ENCODE measurements around the gene CREB3L2.
"Not testable (repeated sequence)": the region's sequence is repeated elsewhere in the genome, so short reads cannot be mapped to it uniquely, and the experiment has no call there.

CREB3L2 gene, protein sequence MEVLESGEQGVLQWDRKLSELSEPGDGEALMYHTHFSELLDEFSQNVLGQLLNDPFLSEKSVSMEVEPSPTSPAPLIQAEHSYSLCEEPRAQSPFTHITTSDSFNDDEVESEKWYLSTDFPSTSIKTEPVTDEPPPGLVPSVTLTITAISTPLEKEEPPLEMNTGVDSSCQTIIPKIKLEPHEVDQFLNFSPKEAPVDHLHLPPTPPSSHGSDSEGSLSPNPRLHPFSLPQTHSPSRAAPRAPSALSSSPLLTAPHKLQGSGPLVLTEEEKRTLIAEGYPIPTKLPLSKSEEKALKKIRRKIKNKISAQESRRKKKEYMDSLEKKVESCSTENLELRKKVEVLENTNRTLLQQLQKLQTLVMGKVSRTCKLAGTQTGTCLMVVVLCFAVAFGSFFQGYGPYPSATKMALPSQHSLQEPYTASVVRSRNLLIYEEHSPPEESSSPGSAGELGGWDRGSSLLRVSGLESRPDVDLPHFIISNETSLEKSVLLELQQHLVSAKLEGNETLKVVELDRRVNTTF

DNA sequence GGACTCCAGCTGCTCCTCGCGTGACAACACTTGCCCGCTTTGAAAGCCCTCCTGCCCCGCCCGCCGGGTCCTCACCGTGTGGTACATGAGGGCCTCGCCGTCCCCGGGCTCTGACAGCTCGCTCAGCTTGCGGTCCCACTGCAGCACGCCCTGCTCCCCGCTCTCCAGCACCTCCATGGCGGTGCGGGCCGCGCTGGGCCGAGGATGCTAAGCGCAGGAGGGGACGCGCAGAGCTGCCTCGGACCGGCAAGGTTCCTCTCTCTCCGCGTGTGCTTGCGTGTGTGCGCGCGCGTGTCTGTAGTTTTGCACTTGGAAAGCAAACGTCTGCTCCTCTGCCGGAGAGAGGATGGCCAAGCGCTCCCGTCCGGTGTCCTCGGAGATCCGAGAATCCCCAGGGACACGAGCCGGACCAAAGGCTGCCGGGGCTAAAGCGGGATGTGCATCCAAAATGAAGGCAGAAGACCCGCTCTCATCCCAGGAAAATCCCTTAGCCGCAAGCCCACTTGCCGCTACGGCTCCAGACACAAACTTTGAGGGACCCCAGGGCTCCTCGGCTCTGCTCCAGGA, at the start of gene CREB3L2:
Gene CREB3L2, minus strand, starts transcription at position 558 of the 567 bp plus-strand sequence. Its CDS starts 381 bp downstream, at position 177.
- DNase-seq (ENCODE audit: low read depth), result peak; percentile 47

DNA sequence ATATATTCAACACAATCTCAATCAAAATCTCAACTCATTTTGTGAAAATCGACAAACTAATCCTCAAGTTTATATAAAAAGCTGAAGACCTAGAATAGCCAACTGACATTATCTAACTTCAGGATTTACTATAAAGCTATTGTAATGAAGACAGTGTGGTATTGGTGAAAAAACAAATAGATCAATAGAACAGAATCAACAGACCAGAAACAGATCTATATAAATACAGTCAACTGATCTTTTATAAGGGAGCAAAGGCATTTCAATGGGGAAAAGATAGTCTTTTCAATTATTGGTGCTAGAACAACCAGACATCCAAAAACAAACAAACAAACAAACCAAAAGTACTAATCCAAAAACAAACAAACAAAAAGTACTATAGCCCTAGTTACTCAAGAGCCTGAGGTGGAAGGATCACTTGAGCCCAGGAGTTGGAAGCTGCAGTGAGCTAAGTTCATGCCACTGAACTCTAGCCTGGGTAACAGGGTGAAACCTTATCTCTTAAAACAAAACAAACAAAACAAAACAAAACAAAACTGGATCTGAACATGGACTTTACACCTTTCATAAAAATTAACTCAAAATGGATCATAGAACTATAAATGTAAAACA, 47.7 kb upstream of the CREB3L2 start:
- no peak for DNase-seq (ENCODE audit: low read depth)

DNA sequence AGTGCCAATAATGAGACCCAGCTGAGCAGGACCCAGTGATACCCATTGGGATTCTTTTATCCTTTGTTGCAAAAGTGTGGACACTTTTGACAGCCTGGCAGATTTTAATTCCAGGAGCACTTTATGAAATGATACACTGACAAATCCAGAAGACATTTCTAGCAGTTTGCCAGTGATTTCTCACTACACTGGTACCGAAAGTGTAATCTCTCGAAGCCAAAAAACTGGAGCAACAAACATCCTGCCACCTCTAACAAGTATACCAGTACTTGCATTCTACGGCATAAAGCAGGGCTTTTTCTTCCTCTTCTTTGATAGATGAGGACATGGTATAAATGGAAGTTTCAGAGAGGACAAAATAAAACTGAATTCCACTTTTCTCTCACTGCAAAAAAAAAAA, 46.0 kb upstream of the CREB3L2 start:
- DNase-seq (ENCODE audit: low read depth), result no peak

DNA sequence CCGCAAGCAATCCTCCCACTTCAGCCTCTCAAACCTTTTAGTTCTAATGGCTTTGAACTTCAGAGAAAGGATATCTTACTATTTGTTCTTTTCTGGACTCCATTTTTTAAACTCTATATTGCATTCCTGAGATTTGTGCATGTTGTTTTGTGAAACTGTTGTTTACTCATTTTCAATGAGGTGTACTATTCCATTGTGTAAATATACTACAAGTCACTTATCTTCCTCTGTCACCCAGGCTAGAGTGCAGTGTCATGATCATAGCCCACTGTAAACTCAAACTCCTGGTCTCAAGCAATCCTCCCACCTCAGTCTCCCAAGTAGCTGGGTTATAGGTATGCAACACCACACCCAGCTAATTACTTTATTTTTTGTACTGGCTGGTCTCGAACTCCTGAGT, 43.0 kb upstream of the CREB3L2 start:
- DNase-seq (ENCODE audit: low read depth), result no peak

DNA sequence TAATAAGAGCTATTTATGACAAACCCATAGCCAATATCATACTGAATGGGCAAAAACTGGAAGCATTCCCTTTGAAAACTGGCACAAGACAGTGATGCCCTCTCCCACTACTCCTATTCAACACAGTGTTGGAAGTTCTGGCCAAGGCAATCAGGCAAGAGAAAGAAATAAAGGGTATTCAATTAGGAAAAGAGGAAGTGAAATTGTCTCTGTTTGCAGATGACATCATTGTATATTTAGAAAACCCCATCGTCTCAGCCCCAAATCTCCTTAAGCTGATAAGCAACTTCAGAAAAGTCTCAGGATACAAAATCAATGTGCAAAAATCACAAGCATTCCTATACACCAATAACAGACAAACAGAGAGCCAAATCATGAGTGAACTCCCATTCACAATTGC, 38.2 kb upstream of the CREB3L2 start:
- not testable (repeated sequence) for DNase-seq (ENCODE audit: low read depth)

DNA sequence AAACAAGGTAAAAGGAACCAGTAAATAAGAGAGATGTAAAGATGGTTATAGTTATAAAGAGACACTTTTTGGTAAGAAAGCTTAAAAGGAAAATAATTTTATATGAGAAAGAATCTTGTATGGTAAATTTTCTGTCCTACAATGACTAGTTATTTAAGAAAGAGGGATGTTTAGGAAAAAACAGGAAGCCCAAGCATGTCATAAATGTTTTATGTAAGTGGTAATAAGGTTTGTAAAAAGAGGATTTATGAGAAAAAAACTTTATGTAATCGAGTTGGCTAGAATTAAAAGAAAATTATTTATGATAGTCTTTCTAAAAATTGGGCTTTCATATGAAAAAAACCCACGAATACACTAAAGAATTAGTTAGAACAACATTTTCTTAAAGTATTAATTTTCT, 34.2 kb upstream of the CREB3L2 start:
- no peak for DNase-seq (ENCODE audit: low read depth)

DNA sequence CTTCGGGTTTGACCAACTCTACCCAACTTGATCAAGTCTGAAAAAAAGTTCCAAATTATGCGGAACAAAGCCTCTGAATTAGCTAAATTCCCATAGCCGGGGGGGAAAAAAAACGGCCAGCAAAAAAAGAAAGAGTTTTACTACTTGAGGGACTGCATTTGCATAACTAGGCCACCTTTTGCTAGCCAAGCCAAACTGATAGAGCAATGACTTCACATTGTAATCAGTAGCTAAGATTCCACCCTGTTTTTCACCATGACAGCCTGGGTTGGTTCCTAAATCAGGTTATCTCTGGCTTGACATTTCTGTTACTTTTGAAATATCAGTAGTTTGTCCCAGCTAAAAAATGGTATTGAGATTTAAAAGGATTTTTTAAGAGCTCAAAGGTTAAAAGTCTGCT, 31.4 kb upstream of the CREB3L2 start:
- DNase-seq (ENCODE audit: low read depth), result peak; percentile 2

DNA sequence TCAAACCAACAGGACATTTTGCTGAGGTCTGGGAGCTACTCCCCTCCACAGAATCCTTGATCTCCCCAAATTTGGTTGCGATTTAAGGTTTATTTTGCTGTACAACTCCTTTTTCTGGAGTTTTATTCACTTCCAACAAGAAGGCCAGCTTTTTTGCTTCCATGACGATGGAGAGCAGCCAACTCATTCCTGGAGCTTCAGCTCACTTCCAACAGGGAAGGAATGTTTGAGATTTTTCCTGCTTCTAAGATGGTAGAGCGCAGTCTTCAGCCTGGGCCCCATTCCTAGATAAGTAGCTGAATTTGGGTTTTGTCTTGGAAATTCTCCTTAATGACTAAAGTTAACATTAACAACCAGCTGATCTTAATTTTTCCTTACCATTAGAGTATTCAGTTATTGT, 30.9 kb upstream of the CREB3L2 start:
- DNase-seq (ENCODE audit: low read depth), result peak; percentile 15

DNA sequence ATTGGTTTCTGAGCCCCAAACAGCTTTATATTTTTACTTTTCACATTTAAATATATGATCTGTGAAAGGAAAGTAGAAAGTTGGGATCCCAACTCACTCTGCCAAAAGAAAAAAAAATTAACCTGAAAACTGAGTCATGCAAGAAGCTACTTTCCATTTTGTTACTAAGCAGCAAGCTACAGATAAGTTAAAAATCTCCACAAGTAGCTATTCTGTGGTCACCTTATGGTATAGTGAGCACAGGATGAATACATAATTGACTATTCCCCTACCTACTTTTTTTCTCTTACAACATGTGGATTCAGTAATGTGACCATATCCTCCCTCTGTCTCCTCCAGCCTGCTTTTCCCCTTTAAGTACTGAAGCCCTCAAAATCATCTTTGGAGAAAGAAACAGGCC, 30.3 kb upstream of the CREB3L2 start:
- DNase-seq (ENCODE audit: low read depth), result peak; percentile 10

DNA sequence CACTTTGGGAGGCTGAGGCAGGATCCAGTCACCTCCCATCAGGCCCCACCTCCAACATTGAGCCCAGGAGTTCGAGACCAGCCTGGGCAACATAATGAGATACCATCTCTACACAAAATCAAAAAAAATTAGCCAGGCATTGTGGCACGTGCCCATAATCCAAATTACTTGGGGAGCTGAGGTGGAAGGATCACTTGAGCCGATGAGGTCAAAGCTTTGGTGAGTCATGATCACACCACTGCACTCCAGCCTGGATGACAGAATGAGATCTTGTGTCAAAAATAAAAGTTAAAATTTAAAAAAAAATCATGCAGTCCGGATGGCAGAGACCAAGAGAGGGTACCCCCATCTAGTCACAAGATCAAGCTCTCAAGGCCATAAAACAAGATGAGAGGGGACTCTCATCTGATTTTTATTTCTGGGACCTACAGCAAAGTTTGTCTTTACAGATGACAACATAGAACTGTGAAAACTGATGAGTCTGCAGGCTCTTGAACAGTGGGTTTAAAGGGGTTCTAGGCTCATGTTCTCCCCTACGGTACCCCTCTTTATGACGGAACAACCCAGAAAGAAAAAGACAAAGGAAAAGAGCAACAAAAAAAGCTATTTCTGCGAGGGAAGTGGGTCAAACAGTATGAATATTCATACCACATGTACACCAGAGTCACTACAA, 28.9 kb upstream of the CREB3L2 start:
- peak; percentile 46 for DNase-seq (ENCODE audit: low read depth)

DNA sequence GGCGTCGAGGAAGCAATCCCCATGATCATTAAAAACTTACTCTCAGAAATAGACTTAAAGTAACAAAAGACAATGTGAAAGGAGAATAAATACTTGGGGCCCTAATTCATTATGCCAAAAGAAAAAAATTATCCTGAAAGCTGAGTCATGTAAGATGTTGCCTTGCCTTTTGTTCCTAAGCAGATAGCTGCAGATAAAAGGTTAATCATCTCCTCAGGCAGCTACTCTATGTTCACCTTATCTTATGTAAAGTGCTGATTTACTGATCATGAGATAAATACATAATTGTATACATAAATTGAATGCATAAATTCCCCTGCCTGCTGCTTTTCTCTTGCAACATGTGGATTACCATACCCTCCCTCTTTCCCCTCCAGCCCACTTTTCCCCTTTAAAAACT, 28.1 kb upstream of the CREB3L2 start:
- DNase-seq (ENCODE audit: low read depth), result peak; percentile 64

DNA sequence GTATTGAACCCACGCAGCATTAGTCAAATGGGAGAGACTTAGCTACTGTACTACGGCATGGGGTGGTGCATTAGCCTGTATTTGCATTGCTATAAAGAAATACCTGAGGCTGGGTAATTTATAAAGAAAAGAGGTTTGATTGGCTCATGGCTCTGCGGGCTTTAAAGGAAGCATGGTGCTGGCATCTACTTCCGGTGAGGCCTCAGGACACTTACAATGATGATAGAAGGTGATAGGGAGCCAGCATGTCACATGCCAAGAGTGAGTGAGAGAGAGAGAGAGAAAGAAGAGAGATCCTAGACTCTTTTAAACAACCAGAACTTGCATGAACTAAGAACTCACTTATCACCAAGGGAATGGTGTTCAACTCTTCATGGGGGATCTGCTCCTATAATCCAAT, 27.2 kb upstream of the CREB3L2 start:
- DNase-seq (ENCODE audit: low read depth), result no peak

DNA sequence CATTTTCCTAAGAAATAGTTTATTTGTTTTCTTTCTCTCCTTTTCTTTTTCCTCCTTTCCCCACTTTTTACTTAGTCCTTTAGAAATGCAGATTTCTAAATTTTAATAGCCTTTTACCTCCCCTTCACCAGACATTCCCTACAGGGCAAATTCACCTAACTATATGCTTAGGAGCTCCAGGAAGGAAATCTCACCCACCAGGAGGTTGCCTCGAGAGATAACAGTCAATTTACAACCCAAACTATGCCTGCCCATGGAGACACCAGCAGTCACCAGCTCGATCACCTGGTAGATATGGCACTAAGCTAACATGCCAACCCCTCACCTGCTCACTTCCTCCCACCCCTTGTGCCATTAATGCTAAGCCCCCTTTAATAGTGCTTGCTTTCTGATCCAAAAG, 25.2 kb upstream of the CREB3L2 start:
- DNase-seq (ENCODE audit: low read depth), result no peak

DNA sequence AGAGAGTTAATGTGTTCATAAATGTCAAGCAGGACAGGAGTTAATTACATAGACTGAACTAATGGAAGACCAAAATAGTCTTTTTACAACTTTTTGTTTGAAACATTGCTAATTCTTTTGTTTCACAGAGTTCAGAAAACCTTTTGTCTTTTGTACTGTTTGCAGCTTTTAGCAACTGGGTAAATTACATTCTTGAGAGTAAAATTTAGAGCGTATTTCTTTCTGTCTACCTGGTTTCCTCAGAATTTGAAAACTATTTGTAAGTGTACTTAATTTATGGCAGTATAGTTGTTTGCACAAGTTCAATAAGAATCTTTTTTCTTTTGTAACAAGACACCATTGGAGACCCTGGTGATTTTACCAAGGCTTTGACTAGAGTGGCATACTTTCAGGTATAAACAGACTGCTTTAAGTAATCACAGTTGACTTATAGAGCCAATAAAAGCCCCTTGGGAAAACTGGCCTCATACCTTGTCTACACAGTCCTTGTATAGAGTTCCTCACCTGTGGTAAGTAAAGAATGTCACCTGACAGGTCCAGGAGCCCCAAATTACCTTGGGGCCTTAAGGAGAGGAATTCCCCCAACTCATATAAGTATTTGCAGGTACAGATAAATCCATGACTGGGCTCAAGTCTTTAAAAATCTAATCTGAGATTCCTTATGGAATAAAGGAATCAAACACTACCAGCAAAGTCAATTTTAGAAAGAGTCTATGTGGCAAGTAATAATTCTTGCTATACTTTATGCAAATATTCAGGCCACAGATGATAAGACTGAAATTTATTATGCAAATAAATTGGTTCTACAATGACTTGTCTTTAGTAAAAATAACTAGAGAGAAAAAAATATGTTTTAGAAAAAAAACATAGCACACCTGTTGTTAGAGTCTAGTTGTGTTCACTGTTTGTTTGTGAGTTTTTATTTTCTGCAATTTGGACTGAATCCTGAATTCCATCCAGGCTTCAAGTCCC, 23.6 kb upstream of the CREB3L2 start:
- DNase-seq (ENCODE audit: low read depth), result no peak

DNA sequence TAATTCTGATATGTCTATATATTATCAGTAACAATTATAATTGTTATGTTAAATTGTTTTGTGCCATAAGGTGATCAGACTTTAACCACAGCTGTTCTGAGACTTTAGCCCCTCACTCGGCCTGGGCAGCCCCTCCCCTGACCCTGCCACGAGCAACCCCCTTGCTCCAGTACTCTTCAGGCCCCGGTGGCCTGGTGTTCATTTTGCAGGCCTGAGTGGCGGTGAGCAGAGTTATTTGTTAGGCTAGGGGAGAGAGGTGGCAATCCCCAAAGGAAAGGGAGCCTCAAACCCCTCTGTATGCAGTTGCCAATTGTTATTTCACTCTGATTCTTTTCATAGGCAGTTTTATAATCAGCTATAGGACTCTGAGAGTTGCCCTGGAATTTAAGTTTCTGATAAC, 22.9 kb upstream of the CREB3L2 start:
- DNase-seq (ENCODE audit: low read depth), result no peak

DNA sequence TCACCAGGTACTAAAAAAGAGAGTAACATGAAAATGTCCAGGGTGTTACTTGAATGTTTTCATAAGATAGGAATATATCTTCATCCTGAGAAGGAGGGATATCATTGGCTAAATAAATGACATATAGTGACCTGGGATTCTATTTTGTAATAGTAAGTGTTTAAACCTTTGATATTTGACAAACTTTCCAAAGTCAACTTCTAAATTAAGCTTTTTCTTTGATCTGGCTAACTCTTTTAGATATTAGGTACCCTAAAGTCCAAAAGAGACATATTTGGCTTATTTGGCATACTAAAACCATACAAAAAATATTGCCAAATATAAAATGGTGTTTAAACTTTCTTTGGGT, 22.4 kb upstream of the CREB3L2 start:
- DNase-seq (ENCODE audit: low read depth), result no peak

DNA sequence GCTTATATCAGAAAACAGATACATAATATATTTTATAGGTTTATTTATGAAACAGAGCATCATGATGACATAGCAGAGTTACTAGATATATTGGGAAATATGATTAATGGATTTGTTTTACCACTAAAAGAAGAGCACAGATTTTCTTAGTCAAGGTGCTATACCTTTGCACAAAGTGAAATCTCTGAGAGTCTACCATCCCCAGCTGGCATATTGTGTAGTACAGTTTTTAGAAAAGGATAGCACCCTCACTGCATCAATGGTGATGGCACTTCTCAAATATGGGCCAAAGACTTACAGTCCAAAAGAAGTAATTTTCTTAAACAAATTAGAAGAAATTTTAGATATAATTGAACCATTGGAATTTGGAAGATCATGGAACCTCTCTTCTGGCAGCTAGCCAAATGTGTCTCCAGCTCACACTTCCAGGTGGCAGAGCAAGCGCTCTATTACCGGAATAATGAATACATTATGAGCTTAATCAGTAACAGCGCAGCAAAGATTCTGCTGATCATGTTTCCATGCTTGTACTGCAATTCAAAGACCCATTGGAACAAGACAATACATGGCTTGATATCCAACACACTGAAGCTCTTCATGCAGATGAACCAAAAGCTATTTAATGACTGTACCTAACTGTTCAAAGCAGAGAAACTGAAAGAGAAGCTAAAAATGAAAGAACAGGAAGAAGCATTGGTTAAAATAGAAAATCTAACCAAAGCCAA, 21.9 kb upstream of the CREB3L2 start:
- DNase-seq (ENCODE audit: low read depth), result no peak

DNA sequence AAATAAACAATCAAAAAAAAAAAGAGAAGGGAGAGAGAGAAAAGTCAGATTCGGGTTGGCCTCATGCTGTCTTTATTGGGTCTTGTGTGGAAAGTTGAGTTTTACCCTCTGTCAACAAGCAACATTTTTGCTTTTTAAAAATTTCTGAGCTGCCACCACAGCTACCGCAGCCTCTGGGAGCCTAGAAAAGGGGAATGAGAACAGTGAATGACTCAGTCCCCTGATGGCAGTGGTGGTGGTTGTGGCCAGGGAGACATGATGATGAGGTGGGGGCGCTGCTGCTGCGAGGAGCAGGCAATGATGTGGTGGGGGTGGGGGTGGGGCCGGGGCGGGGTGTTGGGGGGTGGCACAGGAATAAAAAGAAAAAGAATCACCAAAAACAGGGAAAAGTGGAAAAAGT, 20.0 kb upstream of the CREB3L2 start:
- DNase-seq (ENCODE audit: low read depth), result no peak

DNA sequence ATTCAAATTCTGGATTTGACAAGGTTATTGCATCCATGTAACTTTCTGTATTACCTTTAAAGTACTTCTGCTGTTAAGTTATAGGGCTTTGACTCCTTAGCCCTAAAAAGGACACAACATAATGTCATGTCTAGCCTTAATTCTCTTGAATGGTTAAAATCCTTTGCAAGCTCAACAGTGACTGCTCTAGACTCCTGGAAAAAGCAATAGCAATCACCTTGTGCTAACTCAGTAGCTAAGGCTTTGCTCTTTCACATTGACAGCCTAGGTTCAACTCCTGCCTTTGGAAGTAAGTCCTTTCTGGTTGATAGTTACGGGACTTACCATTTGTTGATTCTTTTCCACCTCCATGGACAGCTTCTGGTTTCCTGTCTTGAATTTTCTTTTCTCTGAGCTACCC, 16.1 kb upstream of the CREB3L2 start:
- no peak for DNase-seq (ENCODE audit: low read depth)

DNA sequence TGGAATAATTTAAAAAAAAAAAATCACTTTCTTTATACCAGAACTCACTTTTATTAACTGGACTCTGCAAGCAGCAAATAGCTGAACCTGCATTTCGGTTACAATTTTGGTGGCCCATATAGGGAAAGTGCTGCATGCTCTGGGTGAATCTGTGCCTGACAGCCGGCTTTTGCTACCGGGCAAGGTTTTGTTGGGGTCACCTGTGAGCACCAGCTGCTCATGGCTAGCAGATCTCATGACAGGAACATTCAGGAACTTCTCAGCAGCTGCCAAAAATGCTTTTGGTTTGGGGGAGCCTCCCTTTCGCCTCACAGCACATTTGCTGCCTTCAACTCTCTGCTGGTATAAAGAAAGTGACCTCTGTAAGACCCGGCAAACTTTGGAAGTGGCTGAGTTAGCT, 13.2 kb upstream of the CREB3L2 start:
- no peak for DNase-seq (ENCODE audit: low read depth)

DNA sequence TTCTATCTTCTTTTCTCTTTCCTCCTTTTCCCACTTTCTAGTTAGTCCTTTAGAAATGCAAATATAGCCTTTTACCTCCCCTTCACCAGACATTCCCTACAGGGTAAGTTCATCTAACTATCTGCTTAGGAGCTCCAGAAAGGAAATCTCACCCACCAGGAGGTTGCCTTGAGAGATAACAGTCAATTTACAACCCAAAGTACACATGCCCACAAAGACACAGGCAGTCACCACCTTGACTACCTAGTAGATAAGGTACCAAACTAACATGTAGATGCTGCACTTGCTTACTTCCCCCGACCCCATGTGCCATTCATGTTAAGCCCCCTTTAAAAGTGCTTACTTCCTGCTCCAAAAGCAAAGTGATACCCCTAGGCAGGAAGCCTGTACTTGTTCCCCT, 12.8 kb upstream of the CREB3L2 start:
- no peak for DNase-seq (ENCODE audit: low read depth)
